ENCODE data around the gene PRDM15.

PRDM15 gene

DNA sequence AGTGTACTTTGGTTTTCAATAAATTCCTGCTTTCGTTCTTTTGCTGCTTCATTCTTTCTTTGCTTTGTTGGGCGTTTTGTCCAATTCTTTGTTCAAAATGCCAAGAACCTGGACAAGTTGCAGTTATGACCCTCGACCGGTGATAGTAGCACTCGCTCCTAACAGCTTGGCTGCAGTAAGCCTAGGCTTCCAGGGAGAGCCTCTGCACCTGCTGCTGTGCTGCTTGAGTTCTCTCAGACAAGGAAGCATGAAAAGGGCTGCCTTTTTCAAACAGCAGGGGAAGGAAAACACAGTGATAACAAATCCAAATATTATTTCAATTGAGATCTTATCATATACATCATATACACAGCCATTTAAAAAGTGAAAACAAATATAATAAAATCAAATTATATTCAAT is 99.5 kb downstream of the PRDM15 start:
- Histone ChIP-seq H3K4me1 (peaks cover 41% of the 10 kb centered on the region), H3K36me3 (no peaks in the 10 kb centered on the region), H3K9ac (no peak overlapping the region), H3K4me2 (no peak overlapping the region), H3K27me3 (no peaks in the 10 kb centered on the region), H4K20me1 (no peaks in the 10 kb centered on the region), H3K4me3 (no peak overlapping the region), H3K9me3 (no peaks in the 10 kb centered on the region), H3K27ac (no peak overlapping the region)
- no peak for TF ChIP-seq Cebpa-rat (IDR thresholded peaks at IDR 0.05)

DNA sequence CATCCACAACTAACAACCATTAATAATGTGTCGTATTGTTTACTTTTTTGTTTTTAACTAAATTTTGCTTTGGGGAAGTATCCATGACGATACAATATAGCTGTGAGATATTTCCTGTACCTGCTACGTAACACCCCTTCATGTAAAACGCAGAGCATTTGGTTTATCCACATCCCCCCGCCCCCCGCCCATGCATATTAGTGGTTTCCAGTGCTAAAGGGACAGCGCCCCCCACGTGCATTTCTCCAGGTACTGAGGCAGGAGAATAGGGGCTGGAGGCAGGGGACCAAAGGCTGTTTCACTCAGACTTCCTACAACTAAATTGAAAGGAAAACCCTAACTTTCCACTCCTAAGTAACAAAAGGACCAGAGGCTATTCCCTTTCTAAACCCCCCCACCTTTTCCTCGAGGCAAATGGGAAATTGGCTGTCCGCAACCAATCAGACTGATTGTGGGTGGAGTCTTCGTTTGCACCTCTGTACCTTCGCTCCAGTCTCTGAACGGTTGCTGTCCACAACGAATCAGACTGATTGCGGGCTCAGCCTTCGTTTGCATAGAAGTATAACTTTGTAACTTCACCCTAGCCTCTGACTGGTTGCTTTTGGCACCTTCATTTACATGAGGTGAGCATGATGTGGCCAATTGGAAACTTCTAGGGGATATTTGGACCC is 100.1 kb downstream of the PRDM15 start:
- H3K9ac ChIP-seq: no peak overlapping the region
- no peak overlapping the region for H3K4me3 ChIP-seq
- no peaks in the 10 kb centered on the region for H4K20me1 ChIP-seq
- H3K4me1 ChIP-seq: peaks cover 36% of the 10 kb centered on the region
- no peaks in the 10 kb centered on the region for H3K36me3 ChIP-seq
- no peak overlapping the region for H3K27ac ChIP-seq
- no peak overlapping the region for H3K4me2 ChIP-seq
- H3K27me3 ChIP-seq: no peaks in the 10 kb centered on the region
- no peak for TF ChIP-seq Cebpa-rat (IDR thresholded peaks at IDR 0.05)
- no peaks in the 10 kb centered on the region for H3K9me3 ChIP-seq

DNA sequence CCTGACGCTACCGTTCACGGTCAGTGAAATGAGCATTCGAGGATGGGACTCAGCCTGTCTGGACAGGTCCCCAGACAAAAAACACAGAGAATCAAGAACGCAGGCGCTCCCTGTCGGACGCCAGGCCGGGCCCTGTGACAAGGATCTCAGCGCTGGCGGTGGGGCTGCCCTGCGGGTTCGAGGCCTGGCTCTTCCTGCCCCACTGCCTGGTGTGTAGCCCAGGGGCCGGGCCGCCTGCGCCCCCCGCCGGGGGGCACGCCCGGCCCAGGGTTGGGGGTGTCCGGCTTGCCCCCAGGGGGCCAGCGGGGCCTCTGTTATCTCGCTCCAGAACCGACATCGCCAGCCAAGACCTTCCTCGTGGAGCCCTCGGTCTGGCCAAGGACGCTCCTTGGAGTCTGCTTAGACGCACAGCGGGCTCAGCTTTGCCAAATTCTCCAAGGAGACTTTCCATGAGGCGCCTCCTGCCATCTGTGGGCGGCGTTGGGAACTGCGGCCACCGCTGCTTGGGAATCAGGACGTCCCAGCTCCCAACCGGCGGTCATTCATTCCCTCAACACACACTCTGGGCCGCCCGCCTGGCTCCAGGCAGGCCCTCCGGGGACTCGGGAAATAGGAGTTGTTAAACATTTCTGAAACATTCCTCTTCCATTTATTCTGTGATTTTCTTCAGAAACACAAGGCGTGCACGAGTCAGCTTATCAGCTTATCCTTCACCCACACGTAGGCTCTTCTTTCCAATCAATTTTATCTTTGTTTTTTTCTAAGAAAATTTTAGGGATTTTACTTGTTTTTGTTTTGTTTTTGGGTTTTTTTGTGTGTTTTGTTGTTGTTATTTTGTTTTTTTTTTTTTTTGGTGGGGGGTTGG is 101.0 kb downstream of the PRDM15 start:
- Histone ChIP-seq H3K4me3 (no peak overlapping the region), H3K9me3 (no peaks in the 10 kb centered on the region), H4K20me1 (no peaks in the 10 kb centered on the region), H3K27me3 (no peaks in the 10 kb centered on the region), H3K4me2 (peak overlapping the region; percentile 40), H3K36me3 (no peaks in the 10 kb centered on the region), H3K27ac (no peak overlapping the region), H3K9ac (no peak overlapping the region), H3K4me1 (peaks cover 27% of the 10 kb centered on the region)
- no peak for TF ChIP-seq Cebpa-rat (IDR thresholded peaks at IDR 0.05)

DNA sequence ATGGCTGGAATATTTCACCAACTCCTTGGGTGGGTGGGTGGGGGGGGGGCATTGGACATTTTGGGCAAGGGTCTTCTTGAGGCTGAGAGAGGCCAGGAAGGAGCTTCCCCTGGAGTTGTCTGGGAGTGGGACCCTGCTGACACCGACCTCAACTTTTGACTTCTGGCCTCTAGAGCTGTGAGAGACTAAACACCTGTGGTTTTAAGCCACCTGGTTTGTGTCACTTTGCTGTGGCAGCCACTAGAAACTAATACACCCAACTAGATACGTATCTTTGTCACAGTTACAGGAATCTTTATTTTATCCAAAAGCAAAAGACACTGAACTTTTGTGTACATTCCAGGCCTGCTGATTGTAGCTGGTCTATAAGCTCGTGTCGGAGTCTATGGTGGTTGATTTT is 102.4 kb downstream of the PRDM15 start:
- no peak overlapping the region for H3K4me3 ChIP-seq
- no peaks in the 10 kb centered on the region for H3K27me3 ChIP-seq
- TF ChIP-seq Cebpa-rat (IDR thresholded peaks at IDR 0.05): no peak
- H3K36me3 ChIP-seq: no peaks in the 10 kb centered on the region
- no peaks in the 10 kb centered on the region for H3K9me3 ChIP-seq
- no peak overlapping the region for H3K27ac ChIP-seq
- H3K4me2 ChIP-seq: no peak overlapping the region
- no peak overlapping the region for H3K9ac ChIP-seq
- H4K20me1 ChIP-seq: no peaks in the 10 kb centered on the region
- H3K4me1 ChIP-seq: peaks cover 20% of the 10 kb centered on the region

DNA sequence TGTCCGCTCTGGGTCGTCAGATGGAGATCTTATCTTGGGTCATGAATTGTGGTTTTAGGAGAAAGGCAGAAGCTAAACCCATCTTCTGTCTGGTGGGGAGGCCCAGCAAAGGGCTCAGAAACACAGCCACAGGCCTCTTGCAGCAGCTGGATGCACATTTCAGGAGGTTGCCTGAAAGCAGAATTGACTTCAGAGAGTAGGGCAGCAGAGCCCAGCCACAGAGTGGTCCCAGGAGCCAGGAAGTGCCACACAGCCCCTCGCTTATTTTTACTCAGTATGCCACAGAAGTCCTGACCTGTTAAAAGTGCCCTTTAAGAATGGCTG is 104.0 kb downstream of the PRDM15 start:
- Histone ChIP-seq H3K9ac (no peak overlapping the region), H3K4me3 (no peak overlapping the region), H3K9me3 (no peaks in the 10 kb centered on the region), H3K4me1 (peaks cover 8% of the 10 kb centered on the region), H3K27ac (no peak overlapping the region), H3K4me2 (no peak overlapping the region), H4K20me1 (no peaks in the 10 kb centered on the region), H3K36me3 (no peaks in the 10 kb centered on the region), H3K27me3 (peaks cover 10% of the 10 kb centered on the region)
- TF ChIP-seq Cebpa-rat (IDR thresholded peaks at IDR 0.05): no peak

DNA sequence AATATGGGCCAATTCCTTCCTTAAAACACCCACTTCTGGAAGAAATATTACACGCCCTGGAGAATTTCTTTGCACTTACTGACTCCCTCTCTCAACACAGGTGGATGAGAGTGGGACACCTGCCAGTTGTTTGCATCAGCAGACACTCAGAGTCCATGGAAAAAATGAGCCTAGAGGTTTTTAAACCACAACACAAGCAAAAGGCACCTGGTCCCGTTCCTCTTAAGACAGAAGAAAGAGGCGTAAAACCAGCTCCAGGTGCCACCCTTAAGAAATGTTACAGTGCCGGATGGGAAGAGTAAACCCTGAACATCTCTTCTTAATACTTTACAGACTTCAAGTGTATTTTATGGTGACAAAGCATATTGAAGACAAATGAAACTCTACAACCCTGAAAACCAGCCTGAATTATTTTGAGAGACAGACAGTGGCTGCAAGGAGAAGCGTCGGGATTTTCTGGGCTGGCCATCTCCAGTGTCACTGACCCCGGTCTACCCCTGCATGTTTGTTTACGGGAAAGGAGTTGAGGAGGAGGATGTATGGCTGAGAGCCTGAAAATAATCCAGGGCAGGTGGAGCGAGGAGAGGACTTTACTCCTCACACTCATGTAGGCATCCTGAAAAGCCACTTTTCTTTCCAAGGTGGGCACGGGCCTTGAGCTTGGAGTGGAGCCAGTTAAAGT is 104.5 kb downstream of the PRDM15 start:
- Histone ChIP-seq H3K27ac (no peak overlapping the region), H3K36me3 (no peaks in the 10 kb centered on the region), H3K4me1 (peaks cover 7% of the 10 kb centered on the region), H3K27me3 (peaks cover 15% of the 10 kb centered on the region), H4K20me1 (no peaks in the 10 kb centered on the region), H3K9me3 (no peaks in the 10 kb centered on the region), H3K4me2 (no peak overlapping the region), H3K4me3 (no peak overlapping the region), H3K9ac (no peak overlapping the region)
- no peak for TF ChIP-seq Cebpa-rat (IDR thresholded peaks at IDR 0.05)

DNA sequence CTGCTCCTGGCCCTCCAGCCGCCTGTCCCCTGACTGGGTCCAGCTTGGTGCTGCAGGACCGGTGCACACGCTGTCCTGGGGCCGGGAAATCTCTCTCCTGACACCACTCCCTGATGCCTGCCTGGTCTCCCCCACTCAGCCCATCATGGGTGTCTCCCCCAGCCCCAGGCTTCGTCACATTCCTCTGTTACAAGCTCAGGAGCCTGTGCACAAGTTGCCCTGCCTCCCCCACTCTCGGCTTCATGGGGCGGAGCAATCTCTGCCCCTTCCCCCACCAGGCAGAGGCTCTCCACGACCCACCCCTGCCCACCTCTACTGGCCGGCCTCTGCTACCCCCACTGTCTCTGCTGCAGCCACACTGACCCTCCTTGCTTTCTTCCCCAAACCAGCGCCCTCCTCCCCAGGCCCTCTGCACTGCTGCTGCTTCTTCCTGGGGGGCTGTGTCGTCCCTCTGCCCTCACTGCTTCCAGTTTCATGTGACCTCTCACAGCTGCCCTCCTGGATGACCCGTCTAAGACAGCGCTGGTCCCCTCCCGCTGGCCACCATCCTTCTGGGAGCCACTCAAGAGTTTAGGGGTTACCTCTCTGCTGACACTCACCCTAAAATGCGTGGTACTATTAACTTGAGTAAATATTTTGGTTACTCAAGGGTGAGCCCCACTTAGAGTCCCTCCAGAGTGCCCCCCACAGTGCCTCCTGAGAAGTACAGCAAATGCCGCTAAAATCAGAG is 106.6 kb downstream of the PRDM15 start:
- H3K4me1 ChIP-seq: peaks cover 16% of the 10 kb centered on the region
- H3K4me2 ChIP-seq: no peak overlapping the region
- no peak overlapping the region for H3K27ac ChIP-seq
- H4K20me1 ChIP-seq: peaks cover 12% of the 10 kb centered on the region; the same call in 1 of the 2 replicates
- peaks cover 35% of the 10 kb centered on the region for H3K27me3 ChIP-seq
- no peak overlapping the region for H3K9ac ChIP-seq
- no peak for TF ChIP-seq Cebpa-rat (IDR thresholded peaks at IDR 0.05)
- no peak overlapping the region for H3K4me3 ChIP-seq
- H3K9me3 ChIP-seq: no peaks in the 10 kb centered on the region
- no peaks in the 10 kb centered on the region for H3K36me3 ChIP-seq

DNA sequence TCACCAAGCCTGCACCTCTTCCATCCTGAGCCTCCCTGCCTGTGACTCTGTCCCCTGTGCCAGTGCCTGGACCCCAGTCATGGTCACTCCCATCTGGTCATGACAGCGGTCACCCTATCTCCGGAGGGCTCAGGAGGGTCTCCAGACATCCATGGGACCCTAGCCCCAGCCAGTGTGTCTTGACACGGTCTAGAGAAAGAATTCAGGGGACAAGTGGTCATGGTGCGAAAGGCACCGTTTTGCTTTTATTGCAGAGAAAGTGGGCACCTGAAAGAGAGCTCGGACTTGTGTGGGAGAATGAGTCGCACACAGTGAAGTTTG is 107.6 kb downstream of the PRDM15 start:
- peaks cover 15% of the 10 kb centered on the region; the same call in 1 of the 2 replicates for H4K20me1 ChIP-seq
- H3K36me3 ChIP-seq: no peaks in the 10 kb centered on the region
- peaks cover 7% of the 10 kb centered on the region; the same call in 1 of the 2 replicates for H3K9me3 ChIP-seq
- peaks cover 19% of the 10 kb centered on the region for H3K4me1 ChIP-seq
- TF ChIP-seq Cebpa-rat (IDR thresholded peaks at IDR 0.05): no peak
- H3K9ac ChIP-seq: no peak overlapping the region
- H3K27ac ChIP-seq: no peak overlapping the region
- H3K4me3 ChIP-seq: no peak overlapping the region
- peaks cover 45% of the 10 kb centered on the region for H3K27me3 ChIP-seq
- no peak overlapping the region for H3K4me2 ChIP-seq

DNA sequence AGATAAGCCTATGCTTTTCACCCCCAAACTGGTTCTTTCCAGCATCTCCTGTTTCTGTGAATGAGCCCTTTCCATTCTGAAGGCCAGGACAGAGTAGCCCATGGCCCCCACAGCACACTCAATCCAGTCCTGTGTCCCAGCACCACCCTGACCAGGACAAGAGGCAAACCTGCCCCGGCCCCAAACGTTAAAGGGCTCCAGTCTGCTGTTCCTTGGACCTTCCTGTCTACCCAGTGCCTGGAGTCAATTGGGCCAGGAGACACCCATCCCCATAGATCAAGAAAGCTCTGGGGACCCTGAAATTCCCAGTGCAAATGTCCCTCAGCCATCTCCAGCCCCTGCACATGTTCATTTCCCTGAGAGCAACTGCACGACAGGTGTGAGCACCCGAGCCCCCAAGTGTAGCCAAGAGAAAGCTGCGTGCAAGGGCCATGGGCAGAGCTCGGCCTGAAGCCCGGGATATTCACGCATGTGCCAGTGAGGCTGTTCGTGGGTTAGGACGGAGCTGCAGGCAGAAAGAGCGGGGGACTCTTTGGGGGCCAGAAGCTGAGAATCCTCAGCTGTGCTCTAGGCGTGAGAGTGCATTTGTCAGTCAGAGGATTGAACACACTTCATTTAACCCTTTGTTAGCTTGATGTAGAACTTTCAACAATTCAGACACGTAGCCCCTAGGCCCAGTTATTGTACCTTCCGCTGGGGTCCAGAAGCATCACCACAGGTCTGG is 108.1 kb downstream of the PRDM15 start:
- peaks cover 50% of the 10 kb centered on the region for H3K27me3 ChIP-seq
- peaks cover 20% of the 10 kb centered on the region; the same call in 1 of the 2 replicates for H4K20me1 ChIP-seq
- no peak overlapping the region for H3K4me3 ChIP-seq
- no peaks in the 10 kb centered on the region for H3K36me3 ChIP-seq
- no peak overlapping the region for H3K9ac ChIP-seq
- peaks cover 19% of the 10 kb centered on the region for H3K4me1 ChIP-seq
- H3K9me3 ChIP-seq: peaks cover 12% of the 10 kb centered on the region
- H3K27ac ChIP-seq: no peak overlapping the region
- no peak overlapping the region for H3K4me2 ChIP-seq
- TF ChIP-seq Cebpa-rat (IDR thresholded peaks at IDR 0.05): no peak
